IPS-NIHi11 (cell line): ENCODE results near the gene ESF1.

ENCODE experiments used
- DNase-seq: peaks from one replicate; pipeline ENCODE4 v3.0.0; 2012; ENCODE audit warnings: mixed read lengths, low spot score

The ESF1 gene, protein sequence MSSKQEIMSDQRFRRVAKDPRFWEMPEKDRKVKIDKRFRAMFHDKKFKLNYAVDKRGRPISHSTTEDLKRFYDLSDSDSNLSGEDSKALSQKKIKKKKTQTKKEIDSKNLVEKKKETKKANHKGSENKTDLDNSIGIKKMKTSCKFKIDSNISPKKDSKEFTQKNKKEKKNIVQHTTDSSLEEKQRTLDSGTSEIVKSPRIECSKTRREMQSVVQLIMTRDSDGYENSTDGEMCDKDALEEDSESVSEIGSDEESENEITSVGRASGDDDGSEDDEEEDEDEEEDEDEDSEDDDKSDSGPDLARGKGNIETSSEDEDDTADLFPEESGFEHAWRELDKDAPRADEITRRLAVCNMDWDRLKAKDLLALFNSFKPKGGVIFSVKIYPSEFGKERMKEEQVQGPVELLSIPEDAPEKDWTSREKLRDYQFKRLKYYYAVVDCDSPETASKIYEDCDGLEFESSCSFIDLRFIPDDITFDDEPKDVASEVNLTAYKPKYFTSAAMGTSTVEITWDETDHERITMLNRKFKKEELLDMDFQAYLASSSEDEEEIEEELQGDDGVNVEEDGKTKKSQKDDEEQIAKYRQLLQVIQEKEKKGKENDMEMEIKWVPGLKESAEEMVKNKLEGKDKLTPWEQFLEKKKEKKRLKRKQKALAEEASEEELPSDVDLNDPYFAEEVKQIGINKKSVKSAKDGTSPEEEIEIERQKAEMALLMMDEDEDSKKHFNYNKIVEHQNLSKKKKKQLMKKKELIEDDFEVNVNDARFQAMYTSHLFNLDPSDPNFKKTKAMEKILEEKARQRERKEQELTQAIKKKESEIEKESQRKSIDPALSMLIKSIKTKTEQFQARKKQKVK

DNA sequence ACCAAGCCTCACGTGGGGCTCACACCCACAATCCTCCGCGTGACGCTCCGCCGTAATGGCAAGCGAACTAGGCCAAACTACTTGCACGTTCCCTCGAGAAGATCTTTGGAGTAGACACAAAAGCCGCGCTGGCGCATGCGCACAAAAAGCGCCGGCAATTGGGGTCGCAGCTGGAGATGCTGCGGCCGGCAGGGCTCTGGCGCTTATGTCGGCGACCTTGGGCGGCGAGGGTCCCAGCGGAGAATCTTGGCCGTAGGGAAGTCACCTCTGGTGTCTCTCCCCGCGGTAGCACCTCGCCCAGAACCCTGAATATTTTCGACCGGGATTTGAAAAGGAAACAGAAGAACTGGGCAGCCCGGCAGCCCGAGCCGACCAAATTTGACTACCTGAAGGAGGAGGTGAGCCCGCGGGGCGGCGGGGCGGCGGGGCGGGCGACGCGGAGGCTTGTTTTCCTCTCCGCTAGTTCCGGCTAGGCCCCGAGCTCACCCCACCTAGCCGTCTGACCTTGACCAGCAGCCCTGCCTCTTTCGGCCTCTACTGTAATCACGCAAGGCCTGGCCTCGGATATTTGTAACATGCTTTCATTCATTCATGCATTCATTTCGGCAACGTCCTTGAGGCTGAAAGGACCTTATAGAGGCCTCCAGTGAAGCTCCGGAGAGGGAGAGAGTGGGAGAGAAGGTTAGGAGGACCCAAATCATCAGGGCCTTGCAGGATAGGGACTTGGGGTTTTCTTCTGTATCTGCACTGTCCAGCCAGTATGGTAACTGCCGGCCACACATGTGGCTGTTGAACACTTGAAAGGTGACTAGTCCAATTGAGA lies at the start of gene ESF1, which contains the start of gene NDUFAF5:
Gene ESF1, minus strand, starts transcription at position 27 of the 823 bp plus-strand sequence. CDS start 1,779 bp downstream, outside the sequence.
Gene NDUFAF5, plus strand, starts transcription at position 136 of the 823 bp plus-strand sequence. Its CDS starts 41 bp downstream, at position 177.
- peak; percentile 90 for DNase-seq

DNA sequence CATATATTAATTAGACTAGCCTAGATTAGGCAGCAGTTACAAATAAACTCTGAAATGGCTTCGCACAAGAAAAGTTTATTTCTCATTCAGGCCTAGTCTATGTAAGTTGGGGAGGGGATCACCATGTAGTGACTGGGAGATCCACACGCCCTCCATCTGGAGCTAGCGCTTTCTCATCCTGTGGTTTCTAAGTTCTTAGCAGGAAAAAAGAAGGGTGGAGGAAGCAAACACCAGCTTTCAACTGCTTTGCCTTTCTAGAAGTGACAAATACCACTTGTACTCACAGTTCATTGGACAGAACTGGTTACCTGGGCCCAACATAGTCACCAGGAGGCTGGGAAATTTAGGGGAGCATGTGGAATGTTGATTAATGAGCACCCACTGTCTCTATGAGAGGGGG lies 46.8 kb upstream of the ESF1 start:
- no peak for DNase-seq

DNA sequence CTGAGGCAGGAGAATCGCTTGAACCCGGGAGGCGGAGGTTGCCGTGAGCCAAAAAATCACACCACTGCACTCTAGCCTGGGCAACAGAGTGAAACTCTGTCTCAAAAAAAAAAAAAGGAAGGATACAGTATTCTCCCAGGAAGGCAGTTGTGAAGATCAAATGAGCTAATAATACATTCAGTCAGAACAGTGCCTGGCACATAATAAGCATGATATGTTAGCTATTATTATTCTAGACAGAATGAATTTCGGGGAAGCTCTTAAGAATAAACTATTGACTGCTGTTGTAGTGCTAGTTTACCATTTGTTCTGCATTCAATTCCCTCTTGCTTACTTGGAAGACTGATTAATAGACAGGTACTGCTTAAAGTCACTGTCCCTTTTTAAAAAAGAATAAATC lies 40.7 kb upstream of the ESF1 start:
- DNase-seq = no peak

DNA sequence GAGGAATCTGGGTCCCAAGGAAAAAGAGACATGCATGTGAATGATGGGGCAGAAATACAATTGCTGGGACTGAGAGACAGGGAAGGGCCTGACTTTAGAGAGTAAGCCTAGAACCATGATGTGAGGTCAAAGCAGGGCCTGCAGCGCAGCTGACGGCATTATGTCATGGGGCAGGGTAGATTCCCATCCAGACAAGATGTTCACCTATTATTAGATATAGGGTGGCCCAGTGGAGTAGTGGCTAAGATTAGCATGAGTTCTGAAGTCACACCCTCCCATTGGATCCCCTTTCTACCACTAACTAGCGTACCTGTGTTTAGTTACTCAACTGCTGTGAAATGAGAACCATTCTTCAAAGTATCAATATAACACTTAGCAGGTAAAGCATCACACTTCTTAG lies 39.7 kb upstream of the ESF1 start:
- DNase-seq = no peak

DNA sequence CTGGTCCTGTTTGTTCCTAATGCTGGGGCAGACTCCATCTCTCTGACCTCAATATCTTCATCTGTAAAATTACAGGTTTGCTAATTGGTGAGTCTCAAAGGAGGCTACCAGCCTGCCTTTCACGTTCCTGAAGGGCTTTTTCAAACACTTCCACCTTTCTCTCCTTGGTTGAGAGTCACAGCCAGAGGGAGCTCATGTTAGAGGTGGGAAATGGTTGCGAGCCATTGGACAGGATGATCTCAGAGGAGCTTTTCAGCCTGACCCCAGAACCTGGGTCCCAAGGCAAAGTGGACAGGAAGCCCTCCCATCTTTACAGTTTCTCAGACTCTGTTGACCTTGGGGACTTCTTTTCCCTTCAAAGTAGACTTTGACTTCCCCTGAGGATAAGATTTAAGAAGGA lies 37.7 kb upstream of the ESF1 start:
- peak; percentile 41 for DNase-seq

DNA sequence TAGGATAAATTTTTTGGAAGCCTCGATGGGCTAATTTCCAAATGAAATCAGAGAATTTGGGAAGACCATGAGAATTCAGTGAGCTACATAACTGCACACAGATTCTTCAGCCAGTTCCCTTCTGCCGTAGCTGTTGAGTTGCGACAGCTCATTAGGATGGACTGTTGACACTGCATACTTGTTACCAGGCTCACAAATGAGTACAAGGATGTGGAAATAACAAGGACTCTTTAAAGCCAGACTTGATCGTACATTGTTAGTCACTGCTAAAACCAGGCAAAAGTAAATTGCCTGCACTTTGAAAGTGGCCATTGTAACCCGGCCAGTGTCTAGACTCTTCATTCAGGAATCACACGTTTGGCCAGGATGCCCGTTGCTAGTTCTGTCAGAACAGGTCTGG lies 37.2 kb upstream of the ESF1 start:
- no peak for DNase-seq

DNA sequence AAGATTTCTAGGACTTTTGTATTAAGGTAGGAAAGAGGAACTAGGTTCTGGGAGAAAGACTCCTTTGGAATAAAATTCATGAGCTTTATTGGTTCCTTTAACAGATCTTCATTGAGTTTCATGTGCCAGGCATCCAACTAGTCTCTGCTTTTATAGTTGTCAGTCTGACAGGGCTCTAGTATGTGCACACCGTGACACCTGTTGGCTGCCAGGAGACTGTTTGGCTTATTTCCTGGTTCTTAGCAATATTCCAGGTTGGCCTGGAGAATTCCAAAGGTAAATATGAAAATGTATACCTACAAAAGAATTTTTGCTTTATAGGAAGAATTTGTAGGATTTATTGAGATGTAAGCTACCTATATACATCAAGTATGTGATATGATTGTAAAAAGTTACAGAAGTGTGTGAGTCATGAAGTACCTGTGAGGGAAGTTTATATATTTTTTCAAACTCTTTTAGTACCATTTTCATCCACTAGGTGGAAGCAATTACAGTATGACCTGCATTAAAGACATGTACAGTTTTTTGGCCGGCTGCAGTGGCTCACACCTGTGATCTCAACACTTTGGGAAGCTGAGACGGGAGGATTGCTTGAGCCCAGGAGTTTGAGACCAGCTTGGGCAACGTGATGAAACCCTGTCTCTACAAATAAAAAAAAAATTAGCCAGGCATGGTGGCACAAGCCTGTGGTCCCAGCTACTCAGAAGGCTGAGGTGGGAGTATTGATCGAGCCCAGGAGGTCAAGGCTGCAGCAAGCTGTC lies 35.3 kb upstream of the ESF1 start:
- peak; percentile 67 for DNase-seq

DNA sequence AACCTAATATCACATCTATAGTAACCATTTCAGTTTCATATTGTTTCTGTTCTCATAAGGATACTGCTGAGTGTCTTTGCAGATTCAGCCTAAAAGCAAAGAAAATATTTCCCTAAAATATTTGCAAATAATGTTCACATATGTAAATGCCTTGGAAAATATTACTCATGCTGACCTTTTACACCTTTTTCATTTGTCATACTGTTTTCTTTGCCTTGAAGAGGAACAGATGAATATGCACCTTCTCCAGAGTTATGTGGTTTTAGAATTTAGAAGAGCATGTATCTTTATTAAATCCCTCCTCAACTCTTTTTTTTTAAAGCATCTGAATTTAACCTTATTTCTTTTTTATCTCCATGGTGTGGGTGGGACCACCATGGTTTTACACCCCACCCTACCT lies 32.6 kb upstream of the ESF1 start:
- no peak for DNase-seq

DNA sequence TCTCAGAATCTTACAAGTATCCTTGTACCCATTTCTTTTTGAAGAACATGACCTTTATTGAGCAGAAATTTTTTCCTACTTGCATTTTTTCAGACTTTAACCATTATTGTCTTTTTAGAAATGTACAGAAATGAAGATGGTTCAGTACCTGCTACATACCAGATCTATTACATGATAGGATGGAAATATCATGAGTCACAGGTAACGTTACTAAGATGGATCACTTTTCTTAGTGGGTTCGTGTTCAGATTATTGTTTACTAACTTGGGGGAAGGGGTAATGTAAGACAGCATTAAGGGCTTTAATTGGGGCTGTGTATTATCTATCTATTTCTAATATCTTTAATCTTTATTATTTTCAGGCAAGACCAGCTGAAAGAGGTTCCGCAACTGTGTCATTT lies 32.0 kb upstream of the ESF1 start:
- DNase-seq = no peak

DNA sequence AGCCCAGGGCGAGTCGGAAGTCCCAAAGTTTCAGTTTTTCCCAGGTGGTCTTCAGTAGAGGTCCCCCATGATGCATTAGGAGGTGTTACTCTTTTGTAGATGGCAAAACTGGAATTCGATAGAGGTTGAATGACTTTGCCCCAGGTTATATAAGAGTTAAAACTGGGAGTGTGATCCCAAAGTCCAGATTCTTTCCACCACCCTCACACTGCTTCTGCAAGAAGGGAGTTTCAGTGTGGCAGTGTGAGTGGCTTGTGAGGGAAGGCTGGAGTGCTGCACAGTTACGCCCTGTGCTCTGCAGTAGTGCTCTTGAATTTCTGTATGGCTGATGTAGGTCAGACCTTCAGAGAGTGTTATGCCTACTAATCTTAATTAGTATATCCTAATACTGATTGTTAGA lies 30.0 kb upstream of the ESF1 start:
- DNase-seq = no peak

DNA sequence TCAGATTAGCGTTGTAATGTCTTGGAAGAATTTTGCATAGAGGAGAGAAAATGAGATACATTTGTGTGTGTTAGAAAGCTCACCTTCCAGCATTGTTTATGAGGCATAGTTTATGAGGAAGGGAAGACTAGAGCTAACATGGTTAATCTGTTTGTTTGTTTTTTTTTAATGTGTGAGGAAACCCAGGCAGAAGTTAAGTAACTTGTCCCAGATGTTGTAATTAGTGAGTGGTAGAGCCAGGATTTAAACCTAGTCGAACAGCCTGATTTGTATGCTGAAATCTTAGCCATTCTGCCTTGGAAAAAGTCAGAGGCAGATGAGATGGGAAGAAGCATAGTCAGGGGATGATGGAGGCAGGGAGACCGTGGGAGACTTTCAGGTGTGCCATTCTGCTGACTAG lies 29.2 kb upstream of the ESF1 start:
- DNase-seq = no peak

DNA sequence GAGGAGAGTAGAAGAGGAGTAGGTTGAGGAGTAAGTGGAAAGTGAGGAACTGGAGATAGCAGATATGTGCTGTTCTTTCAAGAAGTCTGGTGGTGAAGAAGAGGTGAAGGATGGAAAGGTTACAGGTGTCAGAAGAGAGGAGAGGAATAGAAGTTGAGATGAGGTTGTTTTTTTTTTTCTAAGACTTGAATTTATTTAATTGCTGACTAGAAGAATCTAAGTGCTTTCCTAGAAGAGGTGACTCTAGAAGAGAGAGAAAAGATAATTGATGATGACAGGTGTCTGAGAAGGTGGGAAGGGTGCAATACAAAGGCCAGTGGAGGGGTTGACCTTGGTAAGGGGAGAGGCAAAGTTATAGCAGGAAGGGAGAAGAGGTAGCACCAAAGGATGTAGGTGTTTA lies 25.7 kb upstream of the ESF1 start:
- DNase-seq = no peak

DNA sequence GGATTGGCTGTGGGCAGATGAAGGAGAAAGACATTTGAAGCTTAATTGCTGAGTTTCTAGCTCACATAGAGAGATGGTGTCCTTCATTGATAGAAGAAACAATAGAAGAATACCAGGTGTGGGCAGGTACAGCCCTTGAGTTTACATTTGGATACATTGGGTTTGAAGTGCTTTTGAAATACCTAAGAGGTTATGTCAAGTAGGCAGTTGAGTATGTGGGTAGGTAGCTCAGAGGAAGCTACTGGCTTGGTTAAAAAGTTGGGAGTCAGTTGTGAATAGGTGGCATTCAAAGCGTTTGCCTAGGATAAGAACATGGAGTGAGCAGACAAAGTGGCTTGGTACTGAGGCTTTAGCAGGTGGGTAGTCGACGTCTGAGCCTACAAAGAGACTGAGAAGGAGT lies 25.1 kb upstream of the ESF1 start:
- DNase-seq = no peak

DNA sequence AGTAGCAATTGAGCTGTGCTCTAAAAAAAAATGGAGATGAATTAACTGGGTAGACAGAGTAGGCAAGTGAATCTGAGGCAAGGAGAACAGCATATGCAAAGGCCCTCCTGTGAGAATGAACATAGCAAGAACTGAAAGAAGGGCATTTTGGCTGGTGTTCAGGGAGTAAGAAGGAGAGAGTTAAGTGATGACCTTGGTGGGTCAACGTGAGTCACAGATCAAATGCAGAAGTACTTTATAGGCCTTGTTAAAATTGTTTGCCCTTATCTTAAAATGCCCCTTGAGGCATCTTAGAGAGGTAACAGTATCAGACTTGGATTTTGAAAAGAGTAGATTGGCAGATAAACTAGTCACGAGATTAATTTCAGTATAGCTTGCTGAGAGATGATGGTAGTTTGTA lies 24.7 kb upstream of the ESF1 start:
- no peak for DNase-seq

DNA sequence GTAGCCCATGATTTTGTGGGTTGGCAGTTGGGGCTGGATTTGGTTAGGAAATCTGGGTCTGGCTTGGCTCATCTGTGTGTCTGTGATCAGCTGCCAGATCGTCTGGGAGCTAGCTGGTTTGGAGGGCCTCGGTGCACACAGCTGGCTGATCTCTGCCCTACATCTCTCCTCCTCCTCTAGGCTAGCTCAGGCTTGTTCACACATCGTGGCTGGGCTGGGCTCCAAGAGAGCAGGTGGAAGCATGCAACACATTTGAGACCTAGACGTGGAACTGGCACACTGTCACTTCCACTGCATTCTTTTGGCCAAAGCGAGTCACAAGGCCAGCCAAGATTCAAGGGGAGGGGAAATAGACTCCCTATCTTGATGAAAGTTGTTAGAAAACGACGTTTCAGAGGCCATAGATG lies 16.0 kb upstream of the ESF1 start:
- no peak for DNase-seq

DNA sequence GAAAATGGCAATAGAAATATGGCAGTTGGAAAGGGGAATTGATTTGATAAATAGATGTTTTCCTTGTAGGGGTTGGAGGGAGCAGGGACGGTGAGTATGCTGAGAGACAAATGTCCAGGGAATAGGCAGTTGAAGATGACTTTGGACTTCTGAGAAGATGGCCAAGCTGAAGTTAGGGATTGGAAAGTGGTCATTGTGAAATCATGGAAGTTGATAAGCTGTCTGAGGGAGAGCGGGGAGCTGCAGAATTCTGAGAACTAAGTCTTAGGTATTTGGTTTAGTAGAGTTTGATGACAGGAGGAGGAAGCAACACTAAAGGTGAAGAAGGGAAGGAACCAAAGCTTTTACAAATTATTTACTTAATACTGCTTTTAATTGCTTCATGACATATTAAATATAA lies 15.3 kb upstream of the ESF1 start:
- no peak for DNase-seq

DNA sequence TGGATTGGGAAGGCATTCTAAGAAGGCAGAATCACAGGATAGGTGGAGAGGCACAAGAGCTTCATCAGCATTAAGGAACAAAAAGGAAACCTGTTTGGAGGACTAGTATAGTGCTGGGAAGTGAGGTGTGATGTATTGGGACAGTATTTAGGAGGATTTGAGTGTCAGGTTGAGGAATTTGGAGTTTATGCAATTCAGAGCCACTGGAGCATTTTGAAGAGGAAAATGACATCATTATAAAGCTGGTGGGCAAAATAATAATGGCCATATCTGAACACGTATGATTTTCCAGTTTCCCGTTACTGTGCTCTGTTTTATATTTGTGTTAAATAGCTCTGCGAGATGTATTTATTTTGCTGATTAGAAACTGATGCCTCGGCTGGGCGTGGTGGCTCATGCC lies 14.3 kb upstream of the ESF1 start:
- no peak for DNase-seq

DNA sequence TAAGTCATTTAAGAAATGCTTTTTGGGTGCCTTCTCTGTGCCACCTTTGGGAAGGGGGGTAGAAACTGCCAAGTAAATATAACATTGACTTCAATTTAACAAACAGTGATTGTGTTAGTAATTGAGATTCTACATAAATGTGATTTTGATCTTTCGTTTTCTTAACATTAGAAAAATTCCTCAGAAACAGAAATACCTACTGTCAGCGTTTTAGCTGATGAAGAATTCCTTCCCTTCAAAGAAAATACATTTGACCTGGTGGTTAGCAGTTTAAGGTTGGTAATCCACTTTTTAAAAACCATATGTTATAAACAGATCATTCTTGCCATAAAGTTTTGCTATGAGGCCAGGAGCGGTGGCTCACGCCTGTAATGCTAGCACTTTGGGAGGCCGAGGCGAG lies 9.9 kb upstream of the ESF1 start:
- no peak for DNase-seq

DNA sequence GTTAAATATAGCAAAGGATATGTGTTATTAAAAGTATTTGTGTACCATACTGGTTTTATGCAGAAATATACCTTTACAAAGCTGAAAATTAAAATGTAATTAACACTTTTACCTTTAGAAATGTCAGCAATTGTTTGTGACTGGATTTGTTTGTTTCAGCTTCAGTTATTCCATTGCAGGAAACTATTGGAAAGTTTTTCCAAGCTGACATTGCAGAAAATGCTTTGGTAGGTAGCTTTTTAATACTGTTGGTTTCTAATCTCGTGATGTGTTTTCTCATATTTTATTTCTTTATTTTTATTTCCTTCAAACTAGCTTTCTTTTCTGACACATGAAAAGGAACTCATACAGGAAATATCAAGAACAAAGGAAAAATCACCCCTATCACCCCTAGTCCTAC lies 8.3 kb upstream of the ESF1 start:
- no peak for DNase-seq

DNA sequence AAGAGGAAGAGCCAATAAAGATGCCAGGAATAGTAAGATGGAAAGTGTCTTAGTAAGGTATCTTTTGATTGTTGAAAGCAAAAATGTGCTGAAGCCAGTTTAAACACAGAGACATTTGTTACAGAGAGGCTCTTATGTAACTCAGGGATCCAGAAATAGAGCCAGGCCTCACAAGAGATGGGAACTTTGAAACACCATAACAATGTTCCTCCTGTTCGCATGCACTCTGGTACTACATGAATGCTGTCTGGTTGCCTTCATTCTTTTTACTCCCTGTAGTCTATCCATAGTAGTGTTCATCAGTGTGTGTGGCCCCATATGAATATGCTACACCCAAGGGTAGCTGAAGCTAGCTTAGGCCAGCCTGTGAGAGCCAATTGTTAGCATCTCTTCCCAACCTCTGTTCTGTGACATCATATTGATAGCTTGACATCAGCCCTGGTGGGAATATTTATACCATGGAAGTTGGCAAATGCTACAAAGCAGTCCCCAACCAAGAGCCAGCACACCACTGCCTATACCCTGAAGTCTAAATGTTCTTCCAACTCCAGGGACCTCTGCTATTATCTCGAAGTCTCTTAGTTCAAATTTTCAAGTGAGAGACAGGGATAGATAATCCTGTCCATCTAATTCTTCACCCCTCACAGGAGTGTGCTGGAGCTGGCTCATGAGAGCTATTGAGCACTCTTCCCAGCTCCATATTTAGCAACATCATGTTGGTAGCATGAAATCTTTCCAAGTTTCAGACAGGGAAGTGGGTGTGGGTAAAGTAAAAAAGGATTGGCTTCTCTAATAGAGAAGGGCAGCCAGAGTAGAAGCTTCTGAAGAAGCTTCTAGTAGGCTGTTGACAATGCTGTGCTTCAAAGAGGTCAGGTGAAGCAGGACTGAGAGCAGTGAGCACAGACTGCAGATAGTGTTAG lies 7.1 kb upstream of the ESF1 start:
- DNase-seq = no peak

DNA sequence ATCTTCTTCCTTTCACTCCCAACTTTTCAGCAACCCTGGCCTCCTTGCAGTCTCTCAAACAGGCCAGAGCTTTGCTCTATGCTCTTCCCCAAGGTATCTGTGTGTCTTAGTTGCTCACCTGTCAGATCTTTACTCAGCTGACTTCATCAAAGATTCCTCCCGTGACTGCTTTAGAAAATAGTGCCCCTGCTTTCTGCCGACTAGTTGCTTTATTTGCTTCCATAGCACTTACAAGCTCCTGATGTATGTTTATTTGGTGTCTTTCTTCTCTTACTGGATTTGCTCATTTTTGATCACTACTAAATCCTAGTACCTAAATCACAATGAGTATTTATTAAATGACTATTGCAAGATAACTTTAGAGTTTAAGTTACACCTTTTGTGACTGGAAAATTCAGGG lies 6.0 kb upstream of the ESF1 start:
- no peak for DNase-seq
